Neural cell (in vitro differentiated cells): ENCODE data around the gene ECHDC3. TPM values are rescaled to one million over a fixed set of nuclear protein-coding genes. Genes with fewer than 3 reads are reported as not detected.

ENCODE experiments used
- H2AFZ ChIP-seq: fragments of 200-600, 300-800 bp; sonication (generic), shearing (Covaris generic); 2 replicates; pipeline ENCODE4 v1.6.0; 2014; ENCODE audit warnings: low read depth, mild to moderate bottlenecking, antibody characterized with exemption, low read length, moderate library complexity
- H3F3A ChIP-seq: fragments of 200-600 bp; shearing (Covaris generic); 2 replicates; pipeline ENCODE4 v1.6.1; 2016; ENCODE audit warnings: mild to moderate bottlenecking, moderate library complexity, mixed read lengths, antibody characterized with exemption, low read length; ENCODE audit not compliant: insufficient read depth, poor library complexity, severe bottlenecking
- H3K27ac ChIP-seq: fragments of 200-600, 300-800 bp; sonication (generic), shearing (Covaris generic); 2 replicates; pipeline ENCODE4 v1.5.1; 2014; ENCODE audit warnings: mild to moderate bottlenecking, low read length, moderate library complexity
- H3K27me3 ChIP-seq: fragments of 300-800, 200-600 bp; sonication (generic), shearing (Covaris generic); 2 replicates; pipeline ENCODE4 v1.6.0; 2014; ENCODE audit warnings: mild to moderate bottlenecking, low read depth, low read length, moderate library complexity; ENCODE audit not compliant: insufficient read depth
- H3K36me3 ChIP-seq: fragments of 300-800, 200-600 bp; sonication (generic), shearing (Covaris generic); 2 replicates; pipeline ENCODE4 v1.5.1; 2014; ENCODE audit warnings: mild to moderate bottlenecking, antibody characterized with exemption, low read length, moderate library complexity; ENCODE audit not compliant: insufficient read depth
- H3K4me2 ChIP-seq: fragments of 300-800, 200-600 bp; sonication (generic), shearing (Covaris generic); 2 replicates; pipeline ENCODE4 v1.6.0; 2014; ENCODE audit warnings: mild to moderate bottlenecking, low read length
- H3K4me3 ChIP-seq: fragments of 300-800, 200-600 bp; sonication (generic), shearing (Covaris generic); 2 replicates; pipeline ENCODE4 v1.5.1; 2014; ENCODE audit warnings: mild to moderate bottlenecking, low read length, moderate library complexity
- H3K79me2 ChIP-seq: fragments of 200-600 bp; shearing (Covaris generic); replicated peaks from 2 replicates; pipeline ENCODE4 v1.6.0; 2014; ENCODE audit warnings: mild to moderate bottlenecking, low read length, moderate library complexity; ENCODE audit not compliant: insufficient read depth
- H3K9ac ChIP-seq: fragments of 300-800, 200-600 bp; sonication (generic), shearing (Covaris generic); 2 replicates; pipeline ENCODE4 v1.6.1; 2016; ENCODE audit warnings: mild to moderate bottlenecking, low read length, mixed read lengths
- H3K9me2 ChIP-seq: fragments of 200-600 bp; shearing (Covaris generic); 2 replicates; pipeline ENCODE4 v1.6.1; 2016; ENCODE audit warnings: mild to moderate bottlenecking, low read length, mixed read lengths; ENCODE audit not compliant: insufficient read depth
- H3K9me3 ChIP-seq: fragments of 200-600, 300-800 bp; sonication (generic), shearing (Covaris generic); 2 replicates; pipeline ENCODE4 v1.6.1; 2016; ENCODE audit warnings: mild to moderate bottlenecking, mixed run types, low read length, moderate library complexity, mixed read lengths
- H4K20me1 ChIP-seq: fragments of 200-600 bp; shearing (Covaris generic); 2 replicates; pipeline ENCODE4 v1.6.1; 2016; ENCODE audit warnings: mild to moderate bottlenecking, mixed run types; ENCODE audit not compliant: insufficient read depth
- EP300 ChIP-seq: fragments of 450-650 bp; conservative IDR thresholded peaks from 2 replicates; pipeline ENCODE4 v1.6.1; 2014; ENCODE audit warnings: antibody characterized with exemption, mild to moderate bottlenecking, moderate library complexity; ENCODE audit not compliant: poor library complexity, severe bottlenecking
- EZH2 ChIP-seq: fragments of 200-600, 300-800 bp; shearing (Covaris generic), sonication (generic); IDR thresholded peaks from 2 replicates; pipeline ENCODE4 v1.6.1; 2014; ENCODE audit warnings: antibody characterized with exemption, low read length, borderline replicate concordance, mild to moderate bottlenecking; ENCODE audit not compliant: insufficient read depth, poor library complexity, severe bottlenecking
- MXI1 ChIP-seq: fragments of 450-650 bp; conservative IDR thresholded peaks from 2 replicates; pipeline ENCODE4 v1.6.1; 2014; ENCODE audit warnings: antibody characterized with exemption, mild to moderate bottlenecking; ENCODE audit not compliant: poor library complexity, severe bottlenecking
- POLR2AphosphoS5 ChIP-seq: IDR thresholded peaks from 2 replicates; pipeline ENCODE4 v1.6.1; 2012
- RAD21 ChIP-seq: fragments of 450-650 bp; conservative IDR thresholded peaks from 2 replicates; pipeline ENCODE4 v1.6.1; 2014; ENCODE audit warnings: antibody characterized with exemption, mild to moderate bottlenecking, moderate library complexity
- SMC3 ChIP-seq: fragments of 450-650 bp; conservative IDR thresholded peaks from 2 replicates; pipeline ENCODE4 v1.6.1; 2014; ENCODE audit warnings: antibody characterized with exemption, mild to moderate bottlenecking, moderate library complexity; ENCODE audit not compliant: poor library complexity
- TAF1 ChIP-seq: IDR thresholded peaks from 2 replicates; pipeline ENCODE4 v1.6.1; 2012; ENCODE audit warnings: low read depth
- polyA plus RNA-seq: library from polyadenylated mRNA; depleted of rRNA; stranded (reverse); fragments of >200 nt; gene quantifications from 2 replicates; pipeline ENCODE4 v1.2.3, GENCODE V29; 2014
- TF ChIP-seq, protein P1 (sequence below): fragments of 450-650 bp; IDR thresholded peaks from 2 replicates; pipeline ENCODE4 v1.5.1; 2014; ENCODE audit warnings: antibody characterized with exemption, mild to moderate bottlenecking, moderate library complexity; ENCODE audit not compliant: poor library complexity, severe bottlenecking
- TF ChIP-seq, protein P2 (sequence below): IDR thresholded peaks from 2 replicates; pipeline ENCODE4 v1.6.1; 2012; ENCODE audit warnings: borderline replicate concordance

Gene ECHDC3
- polyA plus RNA-seq, 1 donor from 2014 or later, result not detected

DNA sequence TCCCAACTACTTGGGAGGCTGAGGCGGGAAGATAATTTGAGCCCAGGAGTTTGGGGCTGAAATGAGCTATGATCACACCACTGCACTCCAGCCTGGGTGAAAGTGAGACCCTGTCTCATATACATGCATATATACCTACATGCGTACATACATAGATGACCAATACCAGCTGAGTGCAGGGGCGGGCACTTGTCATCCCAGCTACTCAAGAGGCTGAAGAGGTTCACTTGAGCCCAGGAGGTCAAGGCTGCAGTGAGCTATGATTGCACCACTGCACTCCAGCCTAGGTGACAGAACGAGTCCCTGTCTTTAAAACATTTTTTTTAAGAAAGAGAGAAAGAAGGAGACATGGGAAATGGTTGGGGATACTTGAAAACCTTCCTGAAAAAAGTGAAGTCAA is 63.6 kb downstream of the ECHDC3 start:
- no peaks in the 10 kb centered on the region for H3K9me3 ChIP-seq
- H3K4me3 ChIP-seq, result no peak overlapping the region
- no peaks in the 10 kb centered on the region for H3F3A ChIP-seq
- H3K79me2 ChIP-seq, result no peaks in the 10 kb centered on the region
- no peak overlapping the region for H3K4me2 ChIP-seq
- no peak overlapping the region for H3K27ac ChIP-seq
- H2AFZ ChIP-seq, result no peak overlapping the region
- H3K36me3 ChIP-seq, result no peaks in the 10 kb centered on the region
- TF ChIP-seq, protein P1, sequence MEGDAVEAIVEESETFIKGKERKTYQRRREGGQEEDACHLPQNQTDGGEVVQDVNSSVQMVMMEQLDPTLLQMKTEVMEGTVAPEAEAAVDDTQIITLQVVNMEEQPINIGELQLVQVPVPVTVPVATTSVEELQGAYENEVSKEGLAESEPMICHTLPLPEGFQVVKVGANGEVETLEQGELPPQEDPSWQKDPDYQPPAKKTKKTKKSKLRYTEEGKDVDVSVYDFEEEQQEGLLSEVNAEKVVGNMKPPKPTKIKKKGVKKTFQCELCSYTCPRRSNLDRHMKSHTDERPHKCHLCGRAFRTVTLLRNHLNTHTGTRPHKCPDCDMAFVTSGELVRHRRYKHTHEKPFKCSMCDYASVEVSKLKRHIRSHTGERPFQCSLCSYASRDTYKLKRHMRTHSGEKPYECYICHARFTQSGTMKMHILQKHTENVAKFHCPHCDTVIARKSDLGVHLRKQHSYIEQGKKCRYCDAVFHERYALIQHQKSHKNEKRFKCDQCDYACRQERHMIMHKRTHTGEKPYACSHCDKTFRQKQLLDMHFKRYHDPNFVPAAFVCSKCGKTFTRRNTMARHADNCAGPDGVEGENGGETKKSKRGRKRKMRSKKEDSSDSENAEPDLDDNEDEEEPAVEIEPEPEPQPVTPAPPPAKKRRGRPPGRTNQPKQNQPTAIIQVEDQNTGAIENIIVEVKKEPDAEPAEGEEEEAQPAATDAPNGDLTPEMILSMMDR, result no peak
- TF ChIP-seq EP300 (no peak), TAF1 (no peak), MXI1 (no peak), SMC3 (no peak), RAD21 (no peak), POLR2AphosphoS5 (no peak), EZH2 (no peak)
- TF ChIP-seq, protein P2, sequence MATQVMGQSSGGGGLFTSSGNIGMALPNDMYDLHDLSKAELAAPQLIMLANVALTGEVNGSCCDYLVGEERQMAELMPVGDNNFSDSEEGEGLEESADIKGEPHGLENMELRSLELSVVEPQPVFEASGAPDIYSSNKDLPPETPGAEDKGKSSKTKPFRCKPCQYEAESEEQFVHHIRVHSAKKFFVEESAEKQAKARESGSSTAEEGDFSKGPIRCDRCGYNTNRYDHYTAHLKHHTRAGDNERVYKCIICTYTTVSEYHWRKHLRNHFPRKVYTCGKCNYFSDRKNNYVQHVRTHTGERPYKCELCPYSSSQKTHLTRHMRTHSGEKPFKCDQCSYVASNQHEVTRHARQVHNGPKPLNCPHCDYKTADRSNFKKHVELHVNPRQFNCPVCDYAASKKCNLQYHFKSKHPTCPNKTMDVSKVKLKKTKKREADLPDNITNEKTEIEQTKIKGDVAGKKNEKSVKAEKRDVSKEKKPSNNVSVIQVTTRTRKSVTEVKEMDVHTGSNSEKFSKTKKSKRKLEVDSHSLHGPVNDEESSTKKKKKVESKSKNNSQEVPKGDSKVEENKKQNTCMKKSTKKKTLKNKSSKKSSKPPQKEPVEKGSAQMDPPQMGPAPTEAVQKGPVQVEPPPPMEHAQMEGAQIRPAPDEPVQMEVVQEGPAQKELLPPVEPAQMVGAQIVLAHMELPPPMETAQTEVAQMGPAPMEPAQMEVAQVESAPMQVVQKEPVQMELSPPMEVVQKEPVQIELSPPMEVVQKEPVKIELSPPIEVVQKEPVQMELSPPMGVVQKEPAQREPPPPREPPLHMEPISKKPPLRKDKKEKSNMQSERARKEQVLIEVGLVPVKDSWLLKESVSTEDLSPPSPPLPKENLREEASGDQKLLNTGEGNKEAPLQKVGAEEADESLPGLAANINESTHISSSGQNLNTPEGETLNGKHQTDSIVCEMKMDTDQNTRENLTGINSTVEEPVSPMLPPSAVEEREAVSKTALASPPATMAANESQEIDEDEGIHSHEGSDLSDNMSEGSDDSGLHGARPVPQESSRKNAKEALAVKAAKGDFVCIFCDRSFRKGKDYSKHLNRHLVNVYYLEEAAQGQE, result no peak
- H3K9ac ChIP-seq, result no peak overlapping the region
- H3K27me3 ChIP-seq, result no peaks in the 10 kb centered on the region
- H4K20me1 ChIP-seq, result no peaks in the 10 kb centered on the region
- no peaks in the 10 kb centered on the region for H3K9me2 ChIP-seq

GRCh38 chr10:11806706-11807105 is 64.5 kb downstream of the ECHDC3 start:
- Histone ChIP-seq H3K27ac (no peak overlapping the region), H2AFZ (no peak overlapping the region), H4K20me1 (no peaks in the 10 kb centered on the region), H3K9me2 (no peaks in the 10 kb centered on the region), H3F3A (no peaks in the 10 kb centered on the region), H3K36me3 (no peaks in the 10 kb centered on the region), H3K4me3 (no peak overlapping the region), H3K27me3 (no peaks in the 10 kb centered on the region), H3K9ac (no peak overlapping the region), H3K9me3 (no peaks in the 10 kb centered on the region), H3K4me2 (no peak overlapping the region), H3K79me2 (no peaks in the 10 kb centered on the region)
- TF ChIP-seq, protein P2, result no peak
- TF ChIP-seq EP300, result no peak
- TF ChIP-seq RAD21, result no peak
- no peak for TF ChIP-seq MXI1
- TF ChIP-seq, protein P1, result no peak
- TF ChIP-seq TAF1, result no peak
- TF ChIP-seq POLR2AphosphoS5, result no peak
- TF ChIP-seq EZH2, result no peak
- no peak for TF ChIP-seq SMC3
